Measurements from ENCODE around the gene ERC2. TPM values are rescaled to one million over a fixed set of nuclear protein-coding genes. Genes with fewer than 3 reads are reported as not detected.
A peak's percentile ranks its signal among the peaks of the same experiment; 100 is the strongest.

Gene ERC2
- total and polyA plus RNA-seq, 2 of the 8 experiments (the other 6 are each of a cell fraction or from before 2014, with no cell fraction given) = 16.4 to 22.8 TPM

DNA sequence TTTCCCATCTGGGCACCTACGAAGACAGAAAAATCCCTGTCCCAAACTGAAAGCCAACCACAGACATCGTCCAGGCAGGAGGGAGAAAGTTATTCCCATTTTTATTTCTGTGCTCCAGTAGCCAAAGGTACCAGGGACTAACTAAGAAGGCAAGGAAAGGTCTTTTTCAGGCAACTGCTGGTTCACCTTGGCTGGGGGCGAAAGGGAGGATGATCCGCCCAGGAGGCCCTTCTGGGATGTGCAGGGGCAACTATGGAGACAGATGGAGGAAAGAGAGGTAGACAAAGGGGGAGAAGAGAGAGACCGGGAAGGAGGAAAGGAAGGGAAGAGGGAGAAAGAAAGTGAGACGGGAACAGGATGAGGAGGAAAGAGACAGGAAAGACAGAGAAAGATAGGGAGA lies 994.5 kb downstream of the ERC2 start:
- no peak overlapping the region for H4K5ac ChIP-seq (ENCODE audit: insufficient read length, low read depth, low read length)

More for the DNA sequence above, 994.5 kb downstream of the ERC2 start:
- H3K27ac ChIP-seq (ENCODE audit: low read depth, low read length) = no peak overlapping the region
- peak overlapping the region; percentile 56 to 77 for H3K4me2 ChIP-seq (ENCODE audit: insufficient read depth in 1 of 2, low read depth in 2 of 2, low read length in 2 of 2)
- H2BK5ac ChIP-seq (ENCODE audit: low read depth, low read length) = no peak overlapping the region
- H2AFZ ChIP-seq (ENCODE audit: low read length) = no peak overlapping the region
- H3K23ac ChIP-seq (ENCODE audit: insufficient read length) = no peak overlapping the region
- H3K23me2 ChIP-seq (ENCODE audit: low read depth, low read length) = peaks cover 6% of the 10 kb centered on the region; the same call in 1 of the 2 replicates
- H3K4me3 ChIP-seq (ENCODE audit: extremely low read depth in 1 of 4, insufficient read depth in 2 of 4, low read depth in 3 of 4, low read length in 4 of 4) = peak overlapping the region; percentile 3 to 55 (median 48); a peak in 7 of 8 replicates
- no peaks in the 10 kb centered on the region for H3K79me1 ChIP-seq (ENCODE audit: low read depth, low read length)
- H3K4me1 ChIP-seq (replicated peaks in 1 of 4; ENCODE audit: control insufficient read depth in 3 of 4, insufficient read depth in 4 of 4, low read length in 3 of 4) = peaks cover 0 to 2% (median 0%) of the 10 kb centered on the region in 4 experiments; a peak in 2 of 7 replicates
- no peak overlapping the region for H4K91ac ChIP-seq (replicated peaks; ENCODE audit: insufficient read length, low read length)
- H3K9ac ChIP-seq (replicated peaks in 1 of 4; ENCODE audit: extremely low read depth in 1 of 4, low read depth in 3 of 4, low read length in 3 of 4) = no peak overlapping the region
- no peak for FAIRE-seq
- 51% methylated on average over 6 of the region's 6 CpGs; no CpG with 5 or more reads in 1 of the 2 experiments for WGBS, 2 experiments (ENCODE audit: extremely low coverage in 1 of 2, insufficient coverage in 1 of 2, insufficient read length in 1 of 2, insufficient replicate concordance in 2 of 2, low coverage in 1 of 2, low lambda C conversion rate in 2 of 2, missing lambda C conversion rate in 1 of 2)
- no peaks in the 10 kb centered on the region for H3K79me2 ChIP-seq (ENCODE audit: control insufficient read depth in 1 of 2, insufficient read depth in 2 of 2, low read length in 2 of 2)
- peak overlapping the region; percentile 60; the same call in 1 of the 2 replicates for H2BK12ac ChIP-seq (ENCODE audit: low read depth, low read length)
- ChIA-PET CTCF (ENCODE audit: partially characterized antibody) (interaction anchor here (0.6 to 2.2 kb wide), 4 partner anchors 36 to 782 kb away, joined by 3 to 5 read pairs (median 4); no protein-coding TSS in a partner anchor), POLR2A (ENCODE audit: partially characterized antibody) (interaction anchor here (0.6 to 0.9 kb wide), 2 partner anchors 9 to 284 kb away, joined by 3 to 4 read pairs; no protein-coding TSS in a partner anchor)
- H3K4ac ChIP-seq (replicated peaks; ENCODE audit: insufficient read length, low read depth, low read length) = no peak overlapping the region
- peak in 1 of 2 experiments; percentile 44 for DNase-seq (ENCODE audit: low read depth in 1 of 2, low spot score in 2 of 2)
- no peaks in the 10 kb centered on the region for H3K9me3 ChIP-seq (ENCODE audit: insufficient read depth in 2 of 2, low read depth in 1 of 2, low read length in 1 of 2)
- H3K36me3 ChIP-seq (ENCODE audit: control insufficient read depth in 2 of 4, insufficient read depth in 4 of 4, low read length in 3 of 4) = no peaks in the 10 kb centered on the region
- no peak overlapping the region for H2BK15ac ChIP-seq (ENCODE audit: low read length)
- H2AK5ac ChIP-seq (ENCODE audit: low read depth, low read length) = no peak overlapping the region
- no peaks in the 10 kb centered on the region for H4K20me1 ChIP-seq (replicated peaks in 1 of 2; ENCODE audit: control insufficient read depth in 1 of 2, insufficient read depth in 2 of 2, low read length in 2 of 2)
- peaks cover 11 to 29% (median 18%) of the 10 kb centered on the region in 4 experiments for H3K27me3 ChIP-seq (replicated peaks in 1 of 4; ENCODE audit: control insufficient read depth in 3 of 4, extremely low read depth in 1 of 4, insufficient read depth in 3 of 4, low read length in 3 of 4)
- H3K56ac ChIP-seq (replicated peaks; ENCODE audit: insufficient read length, low read depth, low read length) = no peak overlapping the region
- H3K14ac ChIP-seq (ENCODE audit: insufficient read length) = no peak overlapping the region
- H2BK120ac ChIP-seq (replicated peaks; ENCODE audit: low read depth, low read length) = no peak overlapping the region
- no peak overlapping the region for H3K18ac ChIP-seq (ENCODE audit: extremely low read depth, low read length)
- no peak overlapping the region for H2BK20ac ChIP-seq (ENCODE audit: low read length)
- H4K8ac ChIP-seq (ENCODE audit: extremely low read depth, insufficient read depth, low read length) = no peak overlapping the region; the same call in 1 of the 2 replicates
- TF ChIP-seq ASH2L (IDR thresholded peaks at IDR 0.05; ENCODE audit: low read length) (no peak), CHD2 (IDR thresholded peaks at IDR 0.05; ENCODE audit: low read length) (no peak), SP2 (IDR thresholded peaks at IDR 0.05; ENCODE audit: low read length) (no peak), SUZ12 (IDR thresholded peaks at IDR 0.05; ENCODE audit: low read length) (peak; percentile 39; the same call in 1 of the 2 replicates), E2F6 (IDR thresholded peaks at IDR 0.05) (no peak), BRCA1 (IDR thresholded peaks at IDR 0.05; ENCODE audit: low read depth, low read length) (no peak), SP4 (IDR thresholded peaks at IDR 0.05; ENCODE audit: low read length) (no peak), EZH2 (IDR thresholded peaks at IDR 0.05; ENCODE audit: low read depth, low read length, severe bottlenecking) (peak; percentile 58), TBP (IDR thresholded peaks at IDR 0.05; ENCODE audit: low read depth, low read length) (no peak), EGR1 (IDR thresholded peaks at IDR 0.05; ENCODE audit: borderline replicate concordance, low read depth, low read length) (no peak), SRF (IDR thresholded peaks at IDR 0.05; ENCODE audit: low read depth, low read length) (no peak)

Data from H1 (cell line).